ENCODE results near the gene CAMK1D. TPM values are rescaled to one million over a fixed set of nuclear protein-coding genes. Genes with fewer than 3 reads are reported as not detected.

The CAMK1D gene
- total and polyA plus RNA-seq, 2 experiments from 2014 or later, result 2.0 to 3.8 TPM

DNA sequence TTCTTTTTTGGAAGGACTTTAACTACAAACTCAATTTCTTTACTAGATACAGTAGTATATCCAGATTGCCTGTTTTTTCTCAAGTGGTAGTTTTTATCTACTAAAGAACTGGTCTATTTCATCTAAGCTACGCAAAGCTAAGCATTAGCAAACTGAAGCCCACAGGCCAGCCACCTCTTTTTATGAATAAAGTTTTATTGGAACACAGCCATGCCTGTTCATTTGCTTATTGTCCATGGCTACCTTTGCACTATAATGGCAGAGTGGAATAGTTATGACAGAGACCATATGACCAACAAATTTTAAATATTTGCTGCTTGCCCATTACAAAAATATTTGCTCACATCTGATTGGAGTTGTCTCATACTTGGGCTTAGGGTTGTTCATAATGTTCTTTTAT lies 168.7 kb downstream of the CAMK1D start:
- DNase-seq (ENCODE audit: low read depth in 1 of 2, low spot score in 1 of 2), result no peak
- no peaks in the 10 kb centered on the region for H3K36me3 ChIP-seq
- H3K4me1 ChIP-seq (ENCODE audit: low read depth), result no peaks in the 10 kb centered on the region

GRCh38 chr10:12521423-12521822 lies 172.1 kb downstream of the CAMK1D start:
- Histone ChIP-seq H3K27me3 (no peaks in the 10 kb centered on the region), H3K9me3 (ENCODE audit: low read depth) (no peaks in the 10 kb centered on the region), H3K36me3 (no peaks in the 10 kb centered on the region), H3K4me1 (ENCODE audit: low read depth) (no peaks in the 10 kb centered on the region), H3K4me3 (no peak overlapping the region), H3K27ac (no peak overlapping the region)
- TF ChIP-seq, protein P1, sequence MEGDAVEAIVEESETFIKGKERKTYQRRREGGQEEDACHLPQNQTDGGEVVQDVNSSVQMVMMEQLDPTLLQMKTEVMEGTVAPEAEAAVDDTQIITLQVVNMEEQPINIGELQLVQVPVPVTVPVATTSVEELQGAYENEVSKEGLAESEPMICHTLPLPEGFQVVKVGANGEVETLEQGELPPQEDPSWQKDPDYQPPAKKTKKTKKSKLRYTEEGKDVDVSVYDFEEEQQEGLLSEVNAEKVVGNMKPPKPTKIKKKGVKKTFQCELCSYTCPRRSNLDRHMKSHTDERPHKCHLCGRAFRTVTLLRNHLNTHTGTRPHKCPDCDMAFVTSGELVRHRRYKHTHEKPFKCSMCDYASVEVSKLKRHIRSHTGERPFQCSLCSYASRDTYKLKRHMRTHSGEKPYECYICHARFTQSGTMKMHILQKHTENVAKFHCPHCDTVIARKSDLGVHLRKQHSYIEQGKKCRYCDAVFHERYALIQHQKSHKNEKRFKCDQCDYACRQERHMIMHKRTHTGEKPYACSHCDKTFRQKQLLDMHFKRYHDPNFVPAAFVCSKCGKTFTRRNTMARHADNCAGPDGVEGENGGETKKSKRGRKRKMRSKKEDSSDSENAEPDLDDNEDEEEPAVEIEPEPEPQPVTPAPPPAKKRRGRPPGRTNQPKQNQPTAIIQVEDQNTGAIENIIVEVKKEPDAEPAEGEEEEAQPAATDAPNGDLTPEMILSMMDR (IDR thresholded peaks at IDR 0.05; ENCODE audit: low read depth, low read length), result no peak
- no peak for DNase-seq (ENCODE audit: low read depth in 1 of 2, low spot score in 1 of 2)

More for the DNA sequence above, 168.7 kb downstream of the CAMK1D start:
- no peak overlapping the region for H3K4me3 ChIP-seq
- no peaks in the 10 kb centered on the region for H3K9me3 ChIP-seq (ENCODE audit: low read depth)
- no peak overlapping the region for H3K27ac ChIP-seq
- TF ChIP-seq, protein P1 (IDR thresholded peaks at IDR 0.05; ENCODE audit: low read depth, low read length), result no peak
- H3K27me3 ChIP-seq, result no peaks in the 10 kb centered on the region

DNA sequence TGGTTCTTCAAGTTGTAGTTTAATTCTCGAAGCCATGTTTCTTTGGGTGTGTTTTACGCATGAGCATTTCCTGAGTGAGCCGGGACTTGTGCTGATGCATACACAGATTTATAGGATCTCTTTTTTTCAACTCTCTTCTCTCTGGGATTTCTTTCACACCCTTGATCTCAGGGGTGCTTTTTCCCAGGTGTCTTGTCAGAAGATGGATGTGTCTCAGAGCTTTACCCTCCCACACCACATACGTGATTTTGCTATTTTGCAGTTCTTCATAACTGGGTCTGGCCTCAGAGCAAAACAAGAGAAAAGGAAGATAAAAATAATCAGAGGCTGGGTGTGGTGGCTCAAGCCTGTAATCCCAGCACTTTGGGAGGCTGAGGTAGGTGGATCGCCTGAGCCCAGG lies 177.0 kb downstream of the CAMK1D start:
- Histone ChIP-seq H3K4me3 (no peak overlapping the region), H3K27me3 (no peaks in the 10 kb centered on the region), H3K4me1 (ENCODE audit: low read depth) (no peaks in the 10 kb centered on the region), H3K27ac (no peak overlapping the region), H3K9me3 (ENCODE audit: low read depth) (no peaks in the 10 kb centered on the region), H3K36me3 (no peaks in the 10 kb centered on the region)
- DNase-seq (ENCODE audit: low read depth in 1 of 2, low spot score in 1 of 2), result no peak
- TF ChIP-seq, protein P1 (IDR thresholded peaks at IDR 0.05; ENCODE audit: low read depth, low read length), result no peak

- Histone ChIP-seq H3K27ac (no peak overlapping the region), H3K27me3 (no peaks in the 10 kb centered on the region), H3K36me3 (no peaks in the 10 kb centered on the region), H3K9me3 (ENCODE audit: low read depth) (no peaks in the 10 kb centered on the region), H3K4me3 (no peak overlapping the region), H3K4me1 (ENCODE audit: low read depth) (no peaks in the 10 kb centered on the region)
- no peak for DNase-seq (ENCODE audit: low read depth in 1 of 2, low spot score in 1 of 2)
- TF ChIP-seq, protein P1 (IDR thresholded peaks at IDR 0.05; ENCODE audit: low read depth, low read length), result no peak
Observed at GRCh38 chr10:12529976-12530375, 180.6 kb downstream of the CAMK1D start.

DNA sequence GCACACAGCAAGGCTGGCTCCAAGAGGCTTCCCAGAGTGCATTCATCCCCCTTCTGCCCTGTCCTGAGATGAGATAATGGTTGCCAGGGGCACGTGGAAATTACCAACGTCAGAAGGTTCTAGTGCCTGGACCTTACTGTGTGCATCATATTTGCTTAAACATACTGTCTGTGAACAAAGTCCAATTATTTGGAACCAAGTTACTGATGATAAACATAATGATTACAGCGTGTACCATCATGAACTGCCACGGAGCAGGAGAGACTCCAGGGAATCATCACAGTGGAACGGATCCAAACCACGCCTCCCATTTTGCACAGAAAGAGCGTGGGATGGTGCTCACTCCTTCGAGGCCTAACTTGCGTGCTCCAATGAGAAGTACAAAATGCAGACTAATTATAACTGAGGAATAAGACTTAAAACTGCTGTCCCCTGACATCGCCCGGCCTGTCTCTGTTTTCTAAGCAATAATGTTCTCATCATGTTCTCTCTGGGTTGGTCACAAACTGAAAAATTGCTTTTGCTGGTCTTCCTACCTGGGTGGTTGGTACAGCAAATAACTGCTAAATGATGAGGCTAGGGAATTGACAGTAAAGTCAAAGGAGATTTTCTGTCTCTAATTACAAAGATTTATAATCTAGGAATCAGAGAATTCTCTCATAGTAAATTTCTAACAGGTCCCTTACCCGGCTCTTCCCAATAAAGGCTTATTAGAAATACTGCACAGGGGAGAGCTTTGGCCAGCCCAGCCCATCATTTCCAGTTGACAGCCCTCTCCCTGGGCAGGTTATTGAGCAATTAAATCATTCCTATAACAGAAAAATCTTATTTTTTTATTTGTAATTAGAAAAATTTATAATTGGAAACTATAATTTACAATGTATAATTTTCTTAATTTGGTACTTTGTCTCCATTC lies 182.2 kb downstream of the CAMK1D start:
- H3K36me3 ChIP-seq, result no peaks in the 10 kb centered on the region
- H3K9me3 ChIP-seq (ENCODE audit: low read depth), result no peaks in the 10 kb centered on the region
- H3K27ac ChIP-seq, result no peak overlapping the region
- peak in 1 of 2 donors; percentile 20 for DNase-seq (ENCODE audit: low read depth in 1 of 2, low spot score in 1 of 2)
- no peaks in the 10 kb centered on the region for H3K4me1 ChIP-seq (ENCODE audit: low read depth)
- H3K27me3 ChIP-seq, result no peaks in the 10 kb centered on the region
- TF ChIP-seq, protein P1 (IDR thresholded peaks at IDR 0.05; ENCODE audit: low read depth, low read length), result no peak
- H3K4me3 ChIP-seq, result no peak overlapping the region

Data from cardiac muscle cell (in vitro differentiated cells and primary cell).